ENCODE data around the gene AGT.

GRCh38 chr1:230745071-230745470 lies 31.1 kb upstream of the AGT start:
- TF ChIP-seq STAT1 (IDR thresholded peaks at IDR 0.05; ENCODE audit: unreplicated experiment) (no peak), JUNB (IDR thresholded peaks at IDR 0.05; ENCODE audit: unreplicated experiment) (no peak), EZH2phosphoT487 (IDR thresholded peaks at IDR 0.05; ENCODE audit: unreplicated experiment) (no peak), POLR2AphosphoS5 (IDR thresholded peaks at IDR 0.05; ENCODE audit: low read depth) (no peak), CREB1 (CRISPR knock-in tag; IDR thresholded peaks at IDR 0.05; ENCODE audit: low read depth) (no peak)
